ENCODE data around the gene TTC28. TPM values are rescaled to one million over a fixed set of nuclear protein-coding genes. Genes with fewer than 3 reads are reported as not detected.

TTC28 gene
- total RNA-seq, 4 donors from 2014 or later: 43.8 to 130 (median 92.0) TPM

DNA sequence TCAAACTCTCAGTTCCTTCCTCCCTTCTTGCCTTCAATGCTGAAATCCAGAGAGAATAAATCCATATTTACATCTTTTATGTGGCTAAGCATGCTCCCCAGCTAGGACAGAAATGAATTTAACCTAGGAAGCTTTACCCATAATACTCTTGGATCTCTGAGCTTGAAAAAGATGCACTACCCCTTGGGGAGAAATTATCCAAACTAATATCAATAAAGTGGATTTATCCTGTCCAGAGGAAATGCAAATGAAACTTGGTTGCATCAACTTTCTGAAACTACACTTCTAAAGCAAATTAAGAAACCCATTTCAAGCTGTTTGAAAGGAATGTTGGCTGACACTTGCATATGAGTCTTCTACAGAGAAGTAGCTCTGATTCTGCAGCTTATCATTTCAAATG lies 347.9 kb downstream of the TTC28 start:
- Histone ChIP-seq H3K27me3 (no peaks in the 10 kb centered on the region), H3K9me3 (no peaks in the 10 kb centered on the region), H3K4me3 (no peak overlapping the region), H3K4me1 (no peaks in the 10 kb centered on the region), H3K36me3 (no peaks in the 10 kb centered on the region), H3K27ac (no peak overlapping the region)
- intact Hi-C loops (cut with DNase I; ENCODE audit: low total_unique reads): no loop called here
- DNase-seq: no peak
- no peak for TF ChIP-seq POLR2A (IDR thresholded peaks at IDR 0.05)
- TF ChIP-seq, protein P1, sequence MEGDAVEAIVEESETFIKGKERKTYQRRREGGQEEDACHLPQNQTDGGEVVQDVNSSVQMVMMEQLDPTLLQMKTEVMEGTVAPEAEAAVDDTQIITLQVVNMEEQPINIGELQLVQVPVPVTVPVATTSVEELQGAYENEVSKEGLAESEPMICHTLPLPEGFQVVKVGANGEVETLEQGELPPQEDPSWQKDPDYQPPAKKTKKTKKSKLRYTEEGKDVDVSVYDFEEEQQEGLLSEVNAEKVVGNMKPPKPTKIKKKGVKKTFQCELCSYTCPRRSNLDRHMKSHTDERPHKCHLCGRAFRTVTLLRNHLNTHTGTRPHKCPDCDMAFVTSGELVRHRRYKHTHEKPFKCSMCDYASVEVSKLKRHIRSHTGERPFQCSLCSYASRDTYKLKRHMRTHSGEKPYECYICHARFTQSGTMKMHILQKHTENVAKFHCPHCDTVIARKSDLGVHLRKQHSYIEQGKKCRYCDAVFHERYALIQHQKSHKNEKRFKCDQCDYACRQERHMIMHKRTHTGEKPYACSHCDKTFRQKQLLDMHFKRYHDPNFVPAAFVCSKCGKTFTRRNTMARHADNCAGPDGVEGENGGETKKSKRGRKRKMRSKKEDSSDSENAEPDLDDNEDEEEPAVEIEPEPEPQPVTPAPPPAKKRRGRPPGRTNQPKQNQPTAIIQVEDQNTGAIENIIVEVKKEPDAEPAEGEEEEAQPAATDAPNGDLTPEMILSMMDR (IDR thresholded peaks at IDR 0.05): no peak

GRCh38 chr22:28329186-28330073 lies 350.2 kb downstream of the TTC28 start:
- H3K27ac ChIP-seq: peak overlapping the region in 1 of 2 donors; percentile 18

DNA sequence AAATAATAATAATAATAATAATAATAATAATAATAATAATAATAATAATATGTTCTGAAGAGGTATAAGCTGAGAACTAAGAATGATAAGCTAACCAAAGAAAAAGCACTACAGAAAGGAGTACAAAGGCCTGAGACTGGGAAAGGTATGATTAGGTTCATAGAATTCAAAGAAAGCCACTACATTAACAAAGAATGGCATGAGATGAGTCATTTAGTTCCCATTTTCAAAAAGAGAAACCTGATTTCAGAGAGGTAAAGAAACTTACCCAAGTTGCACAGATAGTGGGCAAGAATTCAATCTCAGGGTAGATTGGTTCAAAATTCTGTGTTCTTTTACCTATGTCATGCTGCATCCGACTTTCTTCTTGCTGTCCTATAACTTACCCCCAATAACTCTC lies 350.9 kb downstream of the TTC28 start:
- DNase-seq: no peak
- no peaks in the 10 kb centered on the region for H3K27me3 ChIP-seq
- H3K27ac ChIP-seq: no peak overlapping the region
- intact Hi-C loops (cut with DNase I; ENCODE audit: low total_unique reads): no loop called here
- no peak for TF ChIP-seq POLR2A (IDR thresholded peaks at IDR 0.05)
- TF ChIP-seq, protein P1 (IDR thresholded peaks at IDR 0.05): no peak
- H3K4me3 ChIP-seq: no peak overlapping the region
- H3K36me3 ChIP-seq: no peaks in the 10 kb centered on the region
- H3K9me3 ChIP-seq: no peaks in the 10 kb centered on the region
- H3K4me1 ChIP-seq: no peaks in the 10 kb centered on the region

More at GRCh38 chr22:28329186-28330073, 350.2 kb downstream of the TTC28 start:
- no peak for TF ChIP-seq POLR2A (IDR thresholded peaks at IDR 0.05)
- TF ChIP-seq, protein P1 (IDR thresholded peaks at IDR 0.05): no peak
- Histone ChIP-seq H3K9me3 (no peaks in the 10 kb centered on the region), H3K27me3 (no peaks in the 10 kb centered on the region), H3K36me3 (no peaks in the 10 kb centered on the region), H3K4me3 (no peak overlapping the region), H3K4me1 (no peaks in the 10 kb centered on the region)
- no peak for DNase-seq
- intact Hi-C loops (cut with DNase I; ENCODE audit: low total_unique reads): no loop called here

DNA sequence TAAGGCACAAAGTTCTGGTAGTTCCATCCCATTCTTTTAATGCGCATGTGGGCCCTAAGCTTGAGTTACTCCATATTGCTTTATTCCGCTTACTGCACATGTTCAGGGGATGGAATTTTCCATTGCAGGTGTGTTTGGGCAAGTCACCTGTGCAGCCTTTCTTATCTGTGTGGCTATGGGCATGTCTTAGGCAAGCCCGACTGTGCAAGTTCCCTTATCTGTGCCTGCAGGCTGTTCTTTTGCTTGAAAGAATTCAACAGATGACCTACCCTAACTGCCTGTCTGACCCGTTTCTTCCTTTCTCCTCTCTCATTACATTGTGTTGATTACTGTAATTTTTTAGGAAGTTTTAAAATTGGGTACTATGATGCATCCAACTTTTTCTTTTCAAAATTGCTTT lies 363.6 kb downstream of the TTC28 start:
- DNase-seq: no peak
- intact Hi-C loops (cut with DNase I; ENCODE audit: low total_unique reads): no loop called here
- TF ChIP-seq, protein P1 (IDR thresholded peaks at IDR 0.05): no peak
- no peak for TF ChIP-seq POLR2A (IDR thresholded peaks at IDR 0.05)
- H3K27me3 ChIP-seq: no peaks in the 10 kb centered on the region
- no peaks in the 10 kb centered on the region for H3K9me3 ChIP-seq
- H3K27ac ChIP-seq: no peak overlapping the region
- H3K36me3 ChIP-seq: no peaks in the 10 kb centered on the region
- H3K4me1 ChIP-seq: no peaks in the 10 kb centered on the region
- no peak overlapping the region for H3K4me3 ChIP-seq

GRCh38 chr22:28314959-28315358 lies 364.7 kb downstream of the TTC28 start:
- H3K4me3 ChIP-seq: no peak overlapping the region
- no peaks in the 10 kb centered on the region for H3K36me3 ChIP-seq
- no peak for TF ChIP-seq POLR2A (IDR thresholded peaks at IDR 0.05)
- TF ChIP-seq, protein P1 (IDR thresholded peaks at IDR 0.05): no peak
- H3K27ac ChIP-seq: no peak overlapping the region
- H3K4me1 ChIP-seq: no peaks in the 10 kb centered on the region
- intact Hi-C loops (cut with DNase I; ENCODE audit: low total_unique reads): no loop called here
- no peak for DNase-seq
- H3K9me3 ChIP-seq: no peaks in the 10 kb centered on the region
- H3K27me3 ChIP-seq: no peaks in the 10 kb centered on the region

Measured in uterus (tissue), 4 donors.